Embryonic facial prominence (tissue), 1 donor: ENCODE results near the gene MPPED1.

Experiments used
- DNase-seq: peaks from one replicate; pipeline ENCODE4 v3.0.0-alpha.2; 2016; ENCODE audit errors: extremely low spot score

Gene MPPED1

GRCh38 chr22:43431808-43432554 lies 20.2 kb downstream of the MPPED1 start:
- peak; percentile 27 for DNase-seq

GRCh38 chr22:43432883-43433415 lies 21.1 kb downstream of the MPPED1 start:
- no peak for DNase-seq

GRCh38 chr22:43433451-43434274 lies 21.8 kb downstream of the MPPED1 start:
- no peak for DNase-seq

GRCh38 chr22:43434275-43434927 lies 22.6 kb downstream of the MPPED1 start:
- DNase-seq, result no peak

GRCh38 chr22:43434928-43435311 lies 23.1 kb downstream of the MPPED1 start:
- no peak for DNase-seq

GRCh38 chr22:43435851-43436811 lies 24.3 kb downstream of the MPPED1 start:
- DNase-seq, result no peak

GRCh38 chr22:43436868-43437267 lies 25.1 kb downstream of the MPPED1 start:
- DNase-seq, result no peak

- DNase-seq, result no peak
These were observed 26.2 kb downstream of the MPPED1 start for GRCh38 chr22:43437871-43438475.

GRCh38 chr22:43438666-43439347 lies 27.0 kb downstream of the MPPED1 start:
- no peak for DNase-seq

GRCh38 chr22:43439368-43440103 lies 27.7 kb downstream of the MPPED1 start:
- no peak for DNase-seq

GRCh38 chr22:43440104-43440387 lies 28.2 kb downstream of the MPPED1 start:
- no peak for DNase-seq

- no peak for DNase-seq
These were observed 28.7 kb downstream of the MPPED1 start for GRCh38 chr22:43440556-43440955.

- DNase-seq, result no peak
These were observed 29.4 kb downstream of the MPPED1 start for GRCh38 chr22:43441216-43441615.

GRCh38 chr22:43441751-43442150 lies 29.9 kb downstream of the MPPED1 start:
- DNase-seq, result no peak

GRCh38 chr22:43442386-43443151 lies 30.8 kb downstream of the MPPED1 start:
- DNase-seq, result no peak

GRCh38 chr22:43443152-43443471 lies 31.3 kb downstream of the MPPED1 start:
- no peak for DNase-seq

GRCh38 chr22:43446037-43446803 lies 34.4 kb downstream of the MPPED1 start:
- no peak for DNase-seq

GRCh38 chr22:43446916-43447315 lies 35.1 kb downstream of the MPPED1 start:
- DNase-seq, result no peak
